Smooth muscle cell of the brain vasculature (primary cell): ENCODE results near the gene PIM3.

Experiments used
- DNase-seq: peaks from one replicate; pipeline ENCODE4 v3.0.0-alpha.2; 2012; ENCODE audit warnings: low read depth, low spot score

Gene PIM3

DNA sequence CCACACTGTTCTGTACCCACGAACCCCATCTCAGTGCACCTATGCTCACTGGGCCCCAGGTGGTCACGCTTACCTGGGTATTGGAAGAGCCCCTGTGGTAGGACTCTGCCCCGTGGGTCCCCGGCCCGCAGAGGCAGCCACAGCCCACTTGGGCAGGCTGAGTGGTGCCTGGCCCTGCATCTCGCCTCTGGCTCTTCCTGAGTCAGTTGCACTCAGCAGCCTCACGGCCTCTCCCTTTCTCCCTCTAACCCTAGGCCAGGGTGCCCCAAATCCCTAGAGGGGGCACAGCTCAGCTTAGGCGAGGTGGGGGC is 32.4 kb upstream of the PIM3 start:
- DNase-seq: no peak

DNA sequence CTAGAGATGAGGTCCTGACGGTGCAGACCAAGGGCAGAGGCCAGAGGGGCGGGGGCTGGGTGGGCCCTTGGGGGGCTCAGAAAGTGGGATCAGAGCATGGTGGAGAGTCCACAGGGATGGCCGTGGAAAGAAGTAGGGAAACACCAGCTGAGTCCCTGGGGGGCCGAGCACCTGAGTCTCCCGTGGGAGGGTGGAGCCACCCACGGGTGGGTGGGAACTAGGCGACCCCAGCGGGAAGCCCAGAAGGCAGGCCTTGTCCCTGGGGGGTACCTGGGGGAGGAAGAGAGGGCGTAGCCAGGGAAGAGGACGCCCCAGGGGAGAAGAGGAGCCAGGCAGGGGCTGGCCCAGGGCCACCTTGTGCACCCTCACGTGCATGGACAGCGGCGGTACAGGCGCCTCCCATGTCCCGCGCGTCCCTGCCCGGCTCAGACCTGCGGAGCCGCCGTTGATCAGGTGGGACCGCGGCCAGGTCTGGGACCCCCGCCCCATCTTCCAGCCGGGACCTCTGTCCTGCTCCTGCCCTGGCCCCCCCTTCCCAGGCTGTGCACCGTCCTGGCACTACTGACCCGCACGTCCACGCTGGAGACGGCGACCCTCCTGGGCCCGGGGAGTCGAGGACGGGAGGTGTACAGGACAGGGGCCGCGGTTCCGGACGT is 31.9 kb upstream of the PIM3 start:
- no peak for DNase-seq

DNA sequence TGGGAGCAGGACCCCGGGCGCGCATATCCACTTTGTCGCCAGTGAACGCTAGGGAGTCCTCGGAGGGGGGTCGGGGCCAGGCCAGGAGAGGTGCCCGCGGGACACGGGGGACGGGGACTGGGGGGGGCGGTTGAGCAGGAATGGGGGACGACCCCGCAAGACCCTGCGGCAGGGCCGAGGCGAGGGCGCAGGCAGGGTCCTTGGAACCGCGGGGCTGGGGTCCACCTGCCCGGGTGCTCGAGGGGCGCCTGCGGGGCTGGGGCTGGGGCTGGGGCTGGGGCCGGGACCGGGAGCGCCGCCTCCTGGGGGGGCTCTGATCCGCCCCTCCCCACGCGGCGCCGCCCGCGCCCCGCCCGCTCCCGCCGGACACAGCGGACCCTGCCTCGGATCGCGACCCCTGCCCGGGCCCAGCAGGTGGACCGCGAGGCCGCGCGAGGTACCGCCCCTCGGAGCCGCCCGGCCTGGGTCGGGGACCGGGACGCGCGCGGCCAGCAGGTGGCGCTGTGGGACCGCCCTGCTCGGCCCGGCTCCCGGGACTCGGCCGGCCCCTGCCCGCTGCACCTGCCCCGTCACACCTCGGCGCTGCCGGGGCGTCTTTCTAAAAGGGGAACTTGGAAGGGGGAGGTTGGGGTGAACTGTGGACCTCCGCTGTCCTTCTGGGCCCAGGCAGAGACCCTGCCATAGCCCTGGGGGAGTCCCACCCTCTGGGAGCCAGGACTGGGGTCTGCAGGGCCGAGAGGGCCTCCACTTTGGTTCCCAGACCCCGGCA is 31.2 kb upstream of the PIM3 start:
- DNase-seq: no peak

DNA sequence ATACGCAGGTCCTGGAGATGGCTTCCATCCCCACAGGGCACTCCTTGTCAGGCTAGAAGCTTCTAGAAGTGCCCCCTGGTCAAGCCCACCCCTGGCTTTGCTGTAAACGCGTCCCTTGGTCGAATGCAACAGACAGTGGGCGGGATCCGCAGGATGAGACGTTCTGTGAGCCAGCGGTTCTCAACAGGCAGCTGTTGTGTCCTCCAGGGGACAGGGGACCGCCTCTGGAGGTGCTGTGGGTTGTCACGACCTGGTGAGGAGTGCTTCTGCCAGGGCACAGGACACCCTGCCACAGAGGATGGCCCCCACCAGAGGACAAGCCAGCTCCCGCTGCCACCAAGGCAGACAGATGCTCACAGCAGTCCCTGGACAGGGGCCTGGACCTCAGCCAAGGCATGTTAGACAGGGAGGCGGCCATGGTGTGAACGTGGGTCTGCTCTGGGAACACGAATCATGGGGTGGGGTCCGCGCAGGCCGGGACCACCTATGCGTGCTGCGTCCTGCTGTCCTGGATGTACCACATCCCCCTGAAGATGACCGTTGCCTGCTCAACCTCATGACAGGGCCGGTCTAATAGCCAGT is 30.5 kb upstream of the PIM3 start:
- DNase-seq: no peak

DNA sequence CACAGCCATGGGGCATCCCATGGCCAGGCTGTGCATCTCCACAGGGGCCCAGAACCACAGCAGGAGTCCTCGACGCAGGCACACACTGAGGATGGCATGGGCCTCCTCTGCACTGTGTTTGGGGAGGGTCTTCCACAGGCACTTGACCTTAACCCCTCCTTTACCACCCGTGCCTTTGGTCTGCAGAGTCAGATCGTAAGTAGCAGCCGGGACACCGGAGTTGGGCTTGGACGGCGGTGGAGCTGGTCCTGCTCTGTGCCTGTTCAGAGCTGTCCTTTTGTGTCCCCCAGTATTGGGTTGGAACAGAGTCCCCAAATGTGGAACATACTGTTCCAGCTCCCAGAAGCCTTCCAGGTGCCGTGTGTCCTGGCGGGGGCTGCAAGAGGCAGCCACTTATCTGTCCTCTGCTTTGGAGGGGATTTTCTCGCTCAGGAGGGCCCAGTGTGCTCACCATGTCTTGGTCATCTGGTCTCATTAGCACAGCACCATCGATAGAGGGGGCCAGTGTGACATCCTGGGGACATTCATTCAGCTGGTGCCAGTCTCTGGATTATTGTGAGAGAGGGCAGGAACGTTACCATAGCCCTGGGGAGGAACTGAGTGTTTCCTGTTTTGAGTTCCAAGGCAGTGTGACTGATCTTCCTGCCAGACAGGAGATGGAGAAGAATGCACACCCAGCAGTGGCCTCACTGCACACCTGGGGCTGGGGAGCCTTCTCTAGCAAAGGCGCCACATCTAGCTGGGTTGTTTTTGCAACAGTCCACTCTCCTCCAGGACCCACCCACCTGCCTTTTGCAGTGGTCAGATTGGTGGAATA is 29.8 kb upstream of the PIM3 start:
- no peak for DNase-seq

DNA sequence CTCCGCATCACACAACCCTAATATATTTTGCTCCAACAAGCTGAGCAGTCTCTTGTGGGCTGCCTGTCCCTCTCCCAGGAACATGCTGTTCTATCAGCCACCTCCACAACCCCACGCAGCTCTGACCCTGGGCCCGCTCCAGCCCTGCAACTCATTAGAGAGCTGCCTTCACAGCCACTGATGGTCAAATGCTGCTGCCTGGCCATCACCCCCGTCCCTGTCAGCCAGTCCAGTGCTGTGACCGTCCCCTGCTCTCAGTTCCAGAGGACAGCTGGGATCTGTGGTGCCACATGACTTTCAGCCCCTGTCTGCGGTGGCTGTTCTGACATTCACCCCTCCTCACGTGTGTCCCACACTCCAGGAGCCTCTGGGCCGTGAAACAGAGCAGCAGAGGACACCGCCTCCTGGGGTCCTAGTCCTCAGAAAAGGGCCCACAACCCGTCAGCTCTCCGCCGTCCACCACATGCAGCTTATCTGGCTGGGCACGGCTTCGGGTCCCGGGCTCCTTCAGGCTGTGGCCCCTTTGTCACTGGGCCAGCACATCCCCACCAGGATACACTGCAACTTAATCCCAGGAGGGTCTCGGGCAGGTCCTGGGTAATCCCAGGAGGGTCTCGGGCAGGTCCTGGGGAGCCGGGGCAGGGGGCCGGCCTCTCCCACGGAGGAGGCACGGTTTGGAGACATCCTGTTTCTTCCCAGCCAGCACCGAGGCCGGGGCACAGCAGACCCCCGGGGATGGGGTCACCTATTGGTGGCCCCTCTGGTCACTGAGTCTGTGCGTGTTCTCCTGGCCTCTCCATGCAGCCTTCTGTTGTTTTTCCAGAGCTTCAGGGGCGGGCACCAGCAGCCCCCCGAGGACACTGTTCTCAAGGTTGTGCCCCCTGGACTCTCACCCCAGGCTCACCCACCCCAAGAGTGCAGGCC is 27.1 kb upstream of the PIM3 start:
- DNase-seq: no peak

DNA sequence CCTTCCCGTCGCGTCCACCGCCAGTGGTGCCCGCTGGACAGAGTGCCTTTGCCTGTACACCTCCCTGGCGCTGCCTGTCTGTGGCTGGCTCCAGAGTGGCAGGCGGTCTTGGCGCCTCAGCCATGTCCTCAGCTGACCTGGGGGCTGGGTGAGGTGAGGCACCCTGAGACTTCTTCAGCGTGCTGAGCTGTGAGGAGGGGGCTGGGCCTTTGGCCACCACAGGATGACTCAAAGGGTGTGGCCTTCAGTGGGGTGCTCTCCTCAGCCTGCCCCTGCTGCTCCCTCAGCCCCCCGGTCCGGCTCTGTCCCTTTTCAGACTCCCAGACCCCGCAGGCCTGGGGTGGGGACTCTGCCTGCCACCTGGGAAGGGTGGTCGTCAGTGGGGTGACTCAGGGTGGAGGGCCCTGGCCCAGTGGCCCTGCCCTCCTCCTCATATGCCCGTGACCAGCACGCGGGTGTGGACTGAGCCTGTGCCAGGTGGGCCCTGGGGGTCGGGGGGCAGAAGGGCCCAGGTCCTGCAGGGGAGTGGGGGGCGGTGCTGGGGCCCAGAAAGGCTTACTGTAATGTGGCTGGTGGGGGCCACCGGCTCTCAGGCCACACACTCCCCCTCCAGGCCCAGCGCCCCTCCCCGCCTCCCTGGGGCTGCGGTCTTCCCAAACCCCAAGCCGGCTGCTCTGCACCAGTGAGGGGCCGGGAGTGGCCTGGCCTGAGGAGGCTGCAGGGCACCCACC is 26.2 kb upstream of the PIM3 start:
- DNase-seq: no peak

DNA sequence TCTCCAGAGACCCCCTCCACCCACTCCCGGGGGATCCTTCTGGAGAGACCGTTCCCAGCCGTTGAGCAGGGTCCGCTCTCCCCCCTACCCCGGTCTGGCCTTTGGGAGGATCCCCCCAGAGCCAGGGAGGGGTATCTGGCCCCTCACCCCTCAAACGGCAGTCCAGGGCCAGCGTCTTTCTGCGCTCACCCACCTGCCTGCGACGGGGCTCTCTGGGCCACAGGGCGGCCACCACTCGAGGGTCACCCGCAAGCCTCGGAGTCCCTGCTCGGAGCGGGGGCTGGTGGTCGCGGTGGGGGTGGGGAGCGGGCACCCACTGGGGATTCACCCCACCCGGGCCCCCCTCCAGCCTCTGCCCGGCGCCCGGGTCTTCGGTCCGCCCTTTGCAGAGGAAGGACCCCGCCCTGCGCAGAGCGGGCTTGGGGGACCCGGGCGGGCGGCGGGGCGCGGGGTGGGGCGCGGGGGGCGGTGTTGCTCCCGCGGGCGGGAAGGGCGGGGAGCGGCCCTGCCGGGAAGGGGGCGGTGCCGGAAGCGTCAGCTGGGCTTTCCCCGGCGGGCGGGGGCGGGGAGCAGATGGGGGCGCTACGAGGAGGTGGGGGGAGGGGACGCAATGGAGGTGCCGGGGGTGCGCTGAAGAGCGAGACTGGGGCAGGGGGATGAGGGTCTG is 25.5 kb upstream of the PIM3 start:
- DNase-seq: no peak

DNA sequence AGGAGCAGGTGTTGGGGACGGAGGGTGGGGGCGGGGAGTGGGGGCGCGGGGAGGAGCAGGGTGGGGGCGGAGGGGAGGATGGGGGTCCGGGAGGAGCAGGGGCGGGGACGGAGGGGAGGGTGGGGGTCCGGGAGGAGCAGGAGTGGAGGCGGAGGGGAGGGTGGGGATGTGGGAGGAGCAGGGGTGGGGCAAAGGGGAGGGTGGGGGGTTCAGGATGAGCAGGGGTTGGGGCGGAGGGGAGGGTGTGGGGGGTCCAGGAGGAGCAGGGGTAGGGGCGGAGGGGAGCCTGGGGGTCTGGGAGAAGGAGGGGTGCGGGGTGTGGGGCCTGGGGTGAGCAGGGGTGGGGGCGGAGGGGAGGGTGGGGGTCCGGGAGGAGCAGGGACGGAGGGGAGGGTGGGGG is 25.0 kb upstream of the PIM3 start:
- no peak for DNase-seq

DNA sequence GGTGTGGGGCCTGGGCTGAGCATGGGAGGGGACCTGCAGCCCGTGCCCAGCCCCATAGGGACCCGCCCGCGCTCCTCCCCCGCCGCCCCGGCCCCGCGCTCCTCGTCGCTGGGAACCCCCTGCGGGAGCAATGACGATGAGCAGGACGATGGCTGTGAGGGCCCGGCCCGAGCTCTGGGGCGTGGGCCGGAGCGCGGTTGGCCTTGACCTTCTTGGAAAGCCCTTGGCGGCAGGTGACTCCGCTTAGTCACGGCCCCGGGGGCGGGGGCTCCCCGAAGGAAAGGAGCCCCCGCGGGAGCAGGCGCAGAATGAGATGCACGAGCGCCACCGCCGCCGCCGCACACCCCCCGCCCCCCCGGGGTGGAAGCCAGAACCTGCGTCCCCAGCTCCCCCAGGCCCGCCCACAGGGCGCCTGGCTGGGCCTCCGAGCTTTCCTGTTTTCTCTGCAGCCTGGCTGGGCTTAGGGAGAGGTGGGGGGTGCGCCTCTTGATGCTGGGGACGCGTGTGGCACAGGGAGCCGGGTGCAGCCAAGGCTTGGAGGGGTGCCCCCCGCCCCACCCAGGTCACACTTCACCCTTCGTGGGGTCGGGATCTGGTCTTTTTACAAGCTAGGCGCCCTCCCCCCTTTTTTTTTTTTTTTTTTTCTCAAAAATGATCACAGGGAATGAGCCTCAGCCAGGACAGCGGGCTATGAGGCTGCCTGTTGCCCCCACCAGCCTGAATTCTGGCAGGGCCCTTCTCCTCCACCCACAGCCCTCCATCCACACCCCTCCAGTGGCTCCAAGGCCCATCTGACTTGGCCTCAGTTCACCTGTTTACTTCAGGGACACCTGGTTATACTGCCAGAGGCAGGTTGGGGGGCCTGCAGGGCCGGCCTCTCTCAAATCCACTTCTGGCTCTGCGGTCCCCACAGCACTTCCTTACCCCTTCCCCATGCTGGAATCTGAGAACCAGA is 24.3 kb upstream of the PIM3 start:
- no peak for DNase-seq

DNA sequence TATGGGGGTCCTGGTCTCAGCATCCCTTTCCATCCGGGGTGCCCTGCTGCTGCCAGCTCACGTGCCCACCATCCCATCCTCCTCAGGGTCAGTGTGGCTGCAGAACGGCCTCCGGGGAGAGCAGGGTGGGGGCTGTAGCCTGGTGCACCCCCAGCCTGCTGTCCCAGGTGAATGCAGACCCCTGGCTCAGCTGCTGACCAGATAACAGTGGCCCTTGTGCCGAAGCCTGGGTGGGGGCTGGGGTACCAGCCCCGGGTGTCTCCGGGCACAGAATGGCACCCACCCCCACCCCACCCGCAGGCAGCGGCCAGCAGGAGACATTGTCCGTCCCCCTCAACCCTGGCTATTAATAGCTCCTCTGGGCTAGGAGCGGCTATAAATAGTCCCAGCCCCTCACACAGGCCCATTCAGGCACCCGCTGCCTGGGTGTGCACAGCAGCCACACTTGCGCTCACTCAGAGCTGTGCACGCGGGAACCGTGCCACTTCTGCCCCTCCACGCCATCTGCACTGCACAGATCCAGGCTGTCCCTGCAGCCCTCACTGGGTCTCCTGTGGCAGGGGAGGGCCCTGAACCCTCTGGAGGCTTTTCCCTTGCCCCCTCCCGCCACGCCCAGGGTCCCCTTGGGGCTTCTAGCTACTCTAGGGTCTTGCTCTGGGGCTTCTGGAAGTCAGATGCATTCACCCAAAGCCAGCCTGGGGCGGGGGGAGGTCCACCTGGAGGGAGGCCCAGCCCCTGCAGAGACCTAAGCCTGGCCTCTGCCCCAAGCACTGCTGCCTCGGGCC is 23.4 kb upstream of the PIM3 start:
- no peak for DNase-seq

DNA sequence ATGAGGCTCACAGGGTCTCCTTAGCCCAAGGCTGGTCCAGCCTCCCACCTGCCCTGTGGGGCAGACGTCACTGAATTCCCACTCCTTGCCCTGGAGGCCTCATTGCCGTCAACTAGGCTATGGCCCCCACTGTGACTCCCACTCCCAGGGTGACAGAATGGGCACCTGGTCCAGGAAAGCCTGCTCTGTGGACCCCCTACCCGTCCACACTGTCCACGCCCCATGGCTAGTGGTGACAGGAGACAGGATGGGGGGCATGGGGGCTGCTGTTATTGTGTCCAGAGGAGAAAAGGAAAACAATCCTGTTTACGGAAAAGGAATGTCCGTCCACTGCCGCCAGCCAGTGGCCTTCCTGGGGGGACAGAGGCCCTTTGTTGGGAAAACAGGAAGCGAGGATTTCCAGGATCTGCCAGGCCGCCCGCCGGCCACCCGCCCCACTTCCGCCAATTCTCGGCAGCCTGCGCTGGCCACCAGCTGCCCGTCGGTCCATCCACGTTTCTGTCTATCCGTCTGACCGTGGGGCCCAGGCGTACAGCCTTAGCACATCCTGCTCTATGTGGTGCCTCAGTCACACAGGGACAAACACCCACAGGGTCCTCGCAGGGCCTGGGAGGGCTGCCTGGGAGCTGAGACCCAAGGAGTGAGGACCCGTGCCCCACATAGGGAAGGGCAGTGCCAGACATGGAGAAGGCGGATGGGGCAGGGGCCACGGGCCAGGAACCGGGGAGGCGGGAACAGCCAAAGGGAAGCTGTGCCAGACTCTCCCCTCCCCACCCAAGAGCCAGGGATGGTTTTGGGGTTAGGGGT is 22.6 kb upstream of the PIM3 start:
- no peak for DNase-seq

DNA sequence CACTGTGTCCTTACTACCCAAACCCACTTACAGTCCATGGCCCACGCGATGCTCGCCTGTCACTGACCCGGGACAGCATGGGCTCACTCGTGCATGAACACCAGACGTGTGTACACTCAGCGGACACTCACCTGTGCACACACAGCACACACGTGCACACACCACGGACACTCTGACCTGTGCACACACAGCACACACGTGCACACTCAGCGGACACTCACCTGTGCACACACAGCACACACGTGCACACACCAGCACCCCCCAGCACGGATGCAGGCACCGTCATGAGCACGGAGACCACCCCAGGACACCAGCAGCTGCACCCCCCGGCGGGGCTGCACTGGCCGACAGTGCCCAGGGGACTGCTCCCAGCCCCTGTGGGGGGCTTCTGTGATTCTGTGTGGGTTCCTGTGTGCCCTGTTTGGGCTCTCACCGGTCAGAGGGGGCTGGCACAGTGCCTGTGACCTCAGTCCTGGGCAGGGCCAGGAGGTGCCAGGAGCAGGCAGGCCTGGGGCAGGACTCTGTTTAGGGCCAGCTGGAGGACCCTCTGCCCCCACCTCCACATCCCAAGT is 21.9 kb upstream of the PIM3 start:
- DNase-seq: no peak

DNA sequence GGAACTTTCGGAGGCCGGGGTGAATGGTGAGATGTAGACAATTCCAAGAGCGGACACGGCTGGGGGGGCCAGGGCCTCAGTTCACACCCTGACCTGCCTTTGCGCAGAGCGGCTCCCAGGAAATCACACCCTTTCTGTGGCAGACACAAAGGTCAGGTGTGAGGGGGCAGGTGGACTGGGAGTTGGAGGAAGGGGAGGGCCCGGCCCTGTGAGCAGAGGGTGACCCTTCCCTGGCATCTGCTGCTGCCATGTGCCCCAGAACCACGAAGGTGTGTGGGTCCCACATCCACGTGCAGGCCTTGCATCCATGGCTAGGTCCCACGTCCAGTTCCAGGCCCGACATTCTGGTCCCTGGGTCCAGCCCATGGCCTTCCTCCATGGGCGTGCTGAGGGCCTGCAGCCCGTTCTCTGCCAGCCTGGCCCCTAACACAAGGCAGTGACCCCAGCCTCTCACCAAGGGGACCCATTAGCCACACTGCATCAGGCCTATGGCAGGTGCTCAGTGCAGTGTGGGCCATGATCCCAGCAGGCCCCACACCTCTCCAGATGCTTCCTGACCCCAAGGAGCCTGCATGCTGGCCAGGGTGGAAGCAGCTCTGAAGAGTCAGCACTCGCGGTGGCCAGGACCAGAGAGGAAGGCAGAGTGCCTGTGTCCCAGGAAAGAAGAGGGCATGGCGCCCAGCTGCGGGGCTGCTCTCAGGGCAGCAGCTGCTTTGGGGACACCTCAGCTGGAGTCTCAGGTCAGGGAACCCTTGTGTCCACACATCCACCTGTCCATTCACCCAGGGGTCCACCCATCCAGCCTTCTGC is 18.9 kb upstream of the PIM3 start:
- DNase-seq: no peak

DNA sequence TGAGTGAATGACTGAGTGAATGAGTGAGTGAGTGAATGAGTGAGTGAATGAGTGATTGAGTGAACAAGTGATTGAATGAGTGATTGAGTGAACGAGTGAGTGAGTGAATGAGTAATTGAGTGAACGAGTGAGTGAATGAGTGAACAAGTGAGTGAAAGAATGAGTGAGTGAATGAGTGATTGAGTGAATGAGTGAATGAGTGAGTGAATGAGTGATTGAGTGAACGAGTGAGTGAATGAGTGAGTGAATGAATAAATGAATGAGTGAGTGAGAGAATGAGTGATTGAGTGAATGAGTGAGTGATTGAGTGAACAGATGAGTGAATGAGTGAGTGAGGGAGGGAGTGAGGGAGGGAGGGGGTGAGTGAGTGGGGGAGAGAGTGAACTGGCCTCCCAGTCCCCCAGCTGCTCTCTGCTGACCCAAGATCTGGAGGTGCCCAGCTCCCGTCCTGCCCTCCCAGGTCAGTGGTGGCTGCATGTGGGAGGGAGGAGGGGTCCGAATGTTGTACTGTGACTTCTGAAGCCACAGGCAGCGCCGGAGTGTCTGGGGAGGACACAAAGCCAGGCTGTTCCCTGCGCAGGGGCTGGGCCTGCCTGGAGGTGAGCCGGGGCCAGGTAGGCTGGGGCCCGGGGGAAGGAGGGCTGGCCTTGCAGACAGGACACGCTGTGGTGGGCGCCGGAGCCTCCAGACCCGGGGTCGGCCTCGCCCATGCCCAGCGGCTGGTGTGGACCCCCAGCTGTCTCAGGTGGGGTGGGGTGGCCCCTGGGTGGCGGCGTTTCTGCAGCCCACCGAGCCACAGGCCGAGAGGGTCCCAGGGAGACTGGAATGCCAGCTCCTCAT is 17.8 kb upstream of the PIM3 start:
- no peak for DNase-seq
